Fibroblast of lung (primary cell): ENCODE results near the gene PNKP. TPM values are rescaled to one million over a fixed set of nuclear protein-coding genes. Genes with fewer than 3 reads are reported as not detected.

ENCODE experiments used
- DNase-seq, 2 donors: peaks; one replicate each; pipeline versions ENCODE4 v3.0.0 to v3.0.0-alpha.2; 2010; ENCODE audit warnings: low read depth in 2 of 2
- H2AFZ ChIP-seq: 2 replicates; pipeline ENCODE4 v1.5.1; 2012; ENCODE audit warnings: low read length, control low read depth, inconsistent platforms
- H3K27ac ChIP-seq: 2 replicates; pipeline ENCODE4 v1.5.1; 2011; ENCODE audit warnings: low read length, control low read depth; ENCODE audit not compliant: insufficient read depth
- H3K27me3 ChIP-seq: 2 replicates; pipeline ENCODE4 v1.5.1; 2011; ENCODE audit warnings: mild to moderate bottlenecking, low read length; ENCODE audit not compliant: control insufficient read depth, insufficient read depth
- H3K36me3 ChIP-seq: 2 replicates; pipeline ENCODE4 v1.5.1; 2011; ENCODE audit warnings: low read length; ENCODE audit not compliant: control insufficient read depth, insufficient read depth
- H3K4me1 ChIP-seq: 2 replicates; pipeline ENCODE4 v1.5.1; 2011; ENCODE audit warnings: low read length; ENCODE audit not compliant: control insufficient read depth, insufficient read depth; ENCODE audit errors: extremely low read depth
- H3K4me2 ChIP-seq: 2 replicates; pipeline ENCODE4 v1.5.1; 2011; ENCODE audit warnings: low read length, control low read depth; ENCODE audit not compliant: insufficient read depth; ENCODE audit errors: extremely low read depth
- H3K4me3 ChIP-seq, 4 experiments: fragments of 200-600 bp in 1 of 4; sonication (generic) in 1 of 4; replicated peaks in 1 of 4; 2 replicates each; pipeline ENCODE4 v1.5.1; 2011 to 2016; ENCODE audit warnings: low read length in 4 of 4, low read depth in 3 of 4, mild to moderate bottlenecking in 3 of 4, control low read depth in 2 of 4, inconsistent platforms in 1 of 4, mixed read lengths in 1 of 4; ENCODE audit not compliant: insufficient read depth in 1 of 4; ENCODE audit errors: control extremely low read depth in 1 of 4
- H3K79me2 ChIP-seq: 2 replicates; pipeline ENCODE4 v1.5.1; 2012; ENCODE audit warnings: mild to moderate bottlenecking, low read length, inconsistent platforms; ENCODE audit not compliant: control insufficient read depth, insufficient read depth
- H3K9ac ChIP-seq: 2 replicates; pipeline ENCODE4 v1.5.1; 2011; ENCODE audit warnings: mild to moderate bottlenecking, low read length, control low read depth; ENCODE audit not compliant: insufficient read depth
- H3K9me3 ChIP-seq: 2 replicates; pipeline ENCODE4 v1.5.1; 2012; ENCODE audit warnings: low read depth, low read length; ENCODE audit not compliant: control insufficient read depth, insufficient read depth
- H4K20me1 ChIP-seq: 2 replicates; pipeline ENCODE4 v1.5.1; 2011; ENCODE audit warnings: low read length; ENCODE audit not compliant: control insufficient read depth, insufficient read depth; ENCODE audit errors: extremely low read depth
- CTCF ChIP-seq, 2 donors: IDR thresholded peaks in 1 of 2; conservative IDR thresholded peaks in 1 of 2; 1 replicate in 1 of 2; 2 replicates in 1 of 2; pipeline ENCODE4 v1.5.1; 2011 to 2012; ENCODE audit warnings: low read length in 2 of 2, control low read depth in 1 of 2, inconsistent platforms in 1 of 2, low read depth in 1 of 2, mild to moderate bottlenecking in 1 of 2
- EZH2 ChIP-seq: IDR thresholded peaks from 2 replicates; pipeline ENCODE4 v1.5.1; 2012; ENCODE audit warnings: low read length, control low read depth, mild to moderate bottlenecking; ENCODE audit errors: missing control alignments
- polyA plus RNA-seq, 2 donors: library from polyadenylated mRNA; depleted of rRNA in 1 of 2; stranded (reverse) in 1 of 2; unstranded in 1 of 2; fragments of >200 nt; gene quantifications; 2 replicates each; pipeline ENCODE4 v1.2.1, GENCODE V29; 2011 to 2012; ENCODE audit warnings: missing spikeins in 1 of 2
- total RNA-seq: library from RNA; depleted of rRNA; stranded (reverse); fragments of >200 nt; gene quantifications from 2 replicates; pipeline ENCODE4 v1.2.1, GENCODE V29; 2014

The PNKP gene
- total and polyA plus RNA-seq, 2 donors (not counting 1 experiment from before 2014, with no cell fraction given), result 11.0 to 32.9 TPM

GRCh38 chr19:49883094-49883493 lies 15.7 kb upstream of the PNKP start:
- TF ChIP-seq CTCF (conservative IDR thresholded peaks at IDR 0.05 in 1 of 2, IDR thresholded peaks at IDR 0.05 in 1 of 2; ENCODE audit: low read depth in 1 of 2, low read length in 2 of 2), result no peak
- Histone ChIP-seq H4K20me1 (no peaks in the 10 kb centered on the region), H3K79me2 (peaks cover 3% of the 10 kb centered on the region), H3K4me3 (no peak overlapping the region), H3K36me3 (peaks cover 50% of the 10 kb centered on the region), H3K4me1 (peaks cover 4% of the 10 kb centered on the region), H3K4me2 (no peak overlapping the region), H3K9ac (no peak overlapping the region), H3K27me3 (no peaks in the 10 kb centered on the region), H2AFZ (no peak overlapping the region), H3K9me3 (no peaks in the 10 kb centered on the region), H3K27ac (no peak overlapping the region)
- DNase-seq, result no peak

- no peak overlapping the region for H3K4me3 ChIP-seq
- no peak for DNase-seq
- H3K36me3 ChIP-seq, result peaks cover 50% of the 10 kb centered on the region
- no peaks in the 10 kb centered on the region for H3K9me3 ChIP-seq
- TF ChIP-seq CTCF (conservative IDR thresholded peaks at IDR 0.05 in 1 of 2, IDR thresholded peaks at IDR 0.05 in 1 of 2; ENCODE audit: low read depth in 1 of 2, low read length in 2 of 2) (no peak), EZH2 (no peak)
- H4K20me1 ChIP-seq, result no peaks in the 10 kb centered on the region
- peaks cover 3% of the 10 kb centered on the region for H3K79me2 ChIP-seq
- no peaks in the 10 kb centered on the region for H3K27me3 ChIP-seq
- H3K4me1 ChIP-seq, result peaks cover 4% of the 10 kb centered on the region
- no peak overlapping the region for H2AFZ ChIP-seq
- no peak overlapping the region for H3K27ac ChIP-seq
- no peak overlapping the region for H3K9ac ChIP-seq
- H3K4me2 ChIP-seq, result no peak overlapping the region
Observed at GRCh38 chr19:49882643-49883042, 15.3 kb upstream of the PNKP start.

GRCh38 chr19:49881672-49882394 lies 14.5 kb upstream of the PNKP start:
- Histone ChIP-seq H3K27me3 (no peaks in the 10 kb centered on the region), H2AFZ (no peak overlapping the region), H3K27ac (no peak overlapping the region), H3K4me1 (peaks cover 4% of the 10 kb centered on the region), H4K20me1 (no peaks in the 10 kb centered on the region), H3K9me3 (no peaks in the 10 kb centered on the region), H3K79me2 (peaks cover 3% of the 10 kb centered on the region), H3K4me3 (no peak overlapping the region), H3K36me3 (peaks cover 50% of the 10 kb centered on the region), H3K9ac (no peak overlapping the region), H3K4me2 (no peak overlapping the region)
- no peak for DNase-seq
- TF ChIP-seq EZH2 (no peak), CTCF (conservative IDR thresholded peaks at IDR 0.05 in 1 of 2, IDR thresholded peaks at IDR 0.05 in 1 of 2; ENCODE audit: low read depth in 1 of 2, low read length in 2 of 2) (no peak)
